Dermis blood vessel endothelial cell (primary cell): Measurements from ENCODE around the gene HEG1. TPM values are rescaled to one million over a fixed set of nuclear protein-coding genes. Genes with fewer than 3 reads are reported as not detected.

Source experiments
- DNase-seq: peaks from one replicate; pipeline ENCODE4 v3.0.0; 2010
- total RNA-seq: library from RNA; depleted of rRNA; stranded (reverse); fragments of >200 nt; gene quantifications from 2 replicates; pipeline ENCODE4 v1.2.3, GENCODE V29; 2014

The HEG1 gene
- total RNA-seq, 1 donor from 2014 or later, result 55.6 TPM

DNA sequence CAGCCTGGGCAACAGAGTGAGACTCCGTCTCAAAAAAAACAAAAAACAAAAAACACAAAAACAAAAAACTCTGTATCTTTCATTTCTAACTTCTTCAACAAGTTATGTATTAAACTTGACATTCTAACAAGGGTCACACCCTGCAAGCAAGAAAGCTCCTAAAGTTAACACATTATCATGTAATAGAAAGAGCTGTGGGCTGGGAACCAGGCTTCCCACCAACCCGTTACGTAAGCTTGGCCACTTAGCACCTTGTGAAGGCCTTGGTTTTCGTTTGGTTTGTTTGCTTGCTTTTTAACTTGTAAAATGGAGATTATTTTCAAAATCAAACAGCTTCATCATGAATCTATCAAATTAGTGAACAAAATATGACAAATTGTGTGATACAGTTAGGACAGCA is 47.0 kb downstream of the HEG1 start:
- no peak for DNase-seq

DNA sequence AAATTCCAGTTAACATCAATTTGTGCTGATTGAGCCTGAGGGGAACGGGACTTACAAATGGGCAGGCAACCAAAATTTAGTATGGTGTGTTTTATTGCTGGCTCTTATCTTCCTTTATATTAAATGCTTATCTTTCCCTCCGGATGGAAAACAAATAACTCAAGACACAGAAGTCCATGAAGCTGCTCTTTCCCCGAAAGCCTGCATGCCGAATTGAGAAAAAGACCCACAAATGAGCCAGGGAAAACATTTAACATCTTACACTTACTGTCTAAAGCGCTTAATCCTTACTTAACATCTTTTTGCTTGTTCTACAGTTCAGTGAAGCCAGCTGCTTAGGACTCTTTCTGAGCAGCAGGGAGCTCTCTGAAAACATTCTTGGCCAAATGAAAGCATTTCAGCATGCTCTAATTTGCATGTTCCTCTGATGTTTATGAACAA is 49.5 kb downstream of the HEG1 start:
- no peak for DNase-seq

DNA sequence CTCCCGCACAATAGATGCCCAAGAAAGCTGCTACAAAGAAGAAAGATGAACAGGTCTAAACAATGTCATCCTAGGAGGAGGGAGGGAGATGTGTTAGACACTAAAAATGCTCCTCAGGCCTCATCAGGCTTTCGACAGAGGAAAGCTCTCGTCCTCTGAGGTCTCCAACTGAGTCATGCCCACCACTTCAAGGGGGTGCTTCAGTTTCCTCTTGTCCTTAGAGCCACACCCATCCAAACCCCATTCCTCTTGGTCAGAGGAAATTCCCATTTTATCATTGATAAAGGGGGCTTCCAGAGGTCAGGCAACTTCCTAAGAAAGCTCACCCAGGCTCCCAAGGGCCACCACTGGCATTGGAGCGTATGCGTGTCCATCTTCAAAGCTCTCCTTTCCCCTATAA is 50.1 kb downstream of the HEG1 start:
- DNase-seq, result no peak

DNA sequence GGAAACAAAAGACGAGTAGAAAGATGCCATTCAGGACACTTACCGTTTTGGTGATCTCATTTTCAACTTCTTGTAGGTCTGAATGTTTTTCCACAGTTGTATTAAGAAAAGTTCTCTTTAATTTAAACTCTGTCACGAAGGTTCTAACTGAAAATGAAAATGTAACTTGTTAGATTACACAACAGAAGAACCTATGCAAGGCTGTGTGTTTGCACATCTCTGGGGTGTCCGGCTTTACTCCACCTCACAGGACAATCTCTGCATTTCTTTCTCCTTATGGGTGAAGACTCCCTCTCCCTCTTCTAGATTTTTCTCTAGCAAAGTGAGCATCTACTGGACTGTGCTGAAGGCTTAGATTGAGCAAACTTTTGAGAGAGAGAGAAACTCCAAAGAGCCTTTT is 50.6 kb downstream of the HEG1 start:
- DNase-seq, result no peak

DNA sequence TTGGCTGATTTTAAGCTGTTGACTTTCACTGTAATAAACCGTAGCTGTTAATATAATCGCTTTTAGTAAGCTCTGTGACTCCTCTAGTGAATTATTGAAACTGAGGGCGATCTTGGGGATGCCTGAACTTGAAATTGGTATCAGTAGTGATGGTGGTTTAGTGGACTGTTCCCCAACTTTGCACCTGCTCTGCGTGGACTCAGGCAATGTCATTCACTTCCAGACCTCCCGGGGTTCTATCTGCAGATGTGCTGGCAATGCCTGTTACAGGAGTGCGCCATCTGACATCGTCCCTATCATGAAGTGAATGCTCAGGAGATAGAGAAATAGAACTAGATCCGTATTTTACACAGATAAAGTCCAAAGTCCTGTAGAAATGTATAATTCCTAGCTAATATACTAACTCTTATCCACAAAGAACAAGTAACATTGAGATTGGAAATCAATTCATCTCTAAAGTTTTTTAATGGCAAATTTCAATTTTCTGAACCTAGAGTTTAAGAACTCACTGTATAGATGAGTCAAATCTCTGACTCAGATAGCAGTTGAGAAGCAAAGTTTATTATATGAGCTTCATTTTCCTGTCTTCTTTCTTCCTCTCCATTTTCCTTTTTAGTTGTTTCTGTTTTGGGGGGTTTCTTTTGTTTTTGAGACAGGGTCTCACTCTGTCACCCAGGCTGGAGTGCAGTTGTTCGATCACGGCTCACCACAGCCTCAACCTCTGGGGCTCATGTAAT is 51.8 kb downstream of the HEG1 start:
- DNase-seq, result no peak

DNA sequence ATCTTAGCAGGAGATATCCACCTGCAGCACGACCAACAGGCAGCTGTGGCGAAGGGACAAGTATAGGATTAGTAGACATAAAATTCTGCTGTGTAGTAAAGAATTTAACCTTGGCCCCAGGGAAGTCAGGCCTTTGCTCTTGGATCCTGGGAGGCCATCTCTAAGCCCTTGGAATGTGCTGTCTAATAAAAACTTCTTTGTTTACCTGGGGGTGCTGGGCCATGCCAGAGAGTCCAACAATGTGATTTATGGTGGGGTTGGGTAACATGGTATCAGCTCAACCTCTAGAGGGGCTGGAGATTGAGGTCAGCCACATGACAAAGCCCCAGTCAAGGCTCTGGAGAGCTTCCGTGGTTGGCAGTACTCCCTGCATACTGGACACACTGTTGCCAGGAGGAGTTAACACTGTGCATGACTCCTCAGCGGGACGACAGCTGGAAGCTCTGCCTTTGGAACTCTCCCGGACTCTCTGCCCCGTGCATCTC is 52.4 kb downstream of the HEG1 start:
- DNase-seq, result no peak

DNA sequence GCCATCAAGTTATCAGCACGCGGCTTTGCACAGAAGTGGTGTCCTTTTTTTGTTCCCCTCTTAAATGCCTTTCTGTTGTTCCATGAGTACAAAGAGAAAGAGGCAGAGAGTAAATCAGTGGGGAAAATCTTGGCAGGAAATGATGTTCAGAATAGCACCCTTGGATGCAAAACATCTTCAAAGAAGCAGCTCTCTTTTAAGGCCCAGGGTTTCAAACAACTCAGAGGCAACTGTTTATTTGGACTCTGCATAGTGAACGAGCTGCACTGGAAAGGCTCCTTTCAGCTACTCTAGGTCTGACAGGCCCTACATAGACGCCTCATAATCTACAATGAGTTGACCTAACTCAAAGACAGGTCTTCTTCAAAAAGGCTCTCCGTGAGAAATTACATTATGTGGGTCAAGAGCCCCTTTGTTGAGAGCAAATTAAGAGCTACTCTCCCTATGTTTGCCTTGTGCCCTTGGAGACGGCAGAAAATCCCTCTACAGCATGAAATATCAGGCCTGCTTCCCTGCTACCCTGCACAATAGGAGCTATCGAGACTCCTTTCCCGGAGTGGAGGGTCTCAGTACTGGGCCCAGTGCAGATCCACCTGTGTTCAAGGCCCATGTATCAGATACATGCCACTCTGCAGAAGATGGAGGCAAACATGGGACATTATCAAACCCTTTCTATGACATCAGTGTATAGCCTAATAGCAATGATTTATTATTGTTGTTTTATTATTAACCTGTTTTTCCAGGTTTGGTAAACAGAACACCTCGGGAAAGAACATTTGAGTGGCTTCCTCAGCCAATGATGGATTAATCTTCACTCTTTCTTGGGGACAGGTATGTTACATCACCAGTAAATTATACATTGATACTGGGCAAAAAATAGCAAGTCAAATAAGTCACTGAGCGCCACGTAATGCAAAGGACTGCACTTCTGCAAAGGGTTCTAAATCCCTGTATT is 53.1 kb downstream of the HEG1 start:
- DNase-seq, result no peak

DNA sequence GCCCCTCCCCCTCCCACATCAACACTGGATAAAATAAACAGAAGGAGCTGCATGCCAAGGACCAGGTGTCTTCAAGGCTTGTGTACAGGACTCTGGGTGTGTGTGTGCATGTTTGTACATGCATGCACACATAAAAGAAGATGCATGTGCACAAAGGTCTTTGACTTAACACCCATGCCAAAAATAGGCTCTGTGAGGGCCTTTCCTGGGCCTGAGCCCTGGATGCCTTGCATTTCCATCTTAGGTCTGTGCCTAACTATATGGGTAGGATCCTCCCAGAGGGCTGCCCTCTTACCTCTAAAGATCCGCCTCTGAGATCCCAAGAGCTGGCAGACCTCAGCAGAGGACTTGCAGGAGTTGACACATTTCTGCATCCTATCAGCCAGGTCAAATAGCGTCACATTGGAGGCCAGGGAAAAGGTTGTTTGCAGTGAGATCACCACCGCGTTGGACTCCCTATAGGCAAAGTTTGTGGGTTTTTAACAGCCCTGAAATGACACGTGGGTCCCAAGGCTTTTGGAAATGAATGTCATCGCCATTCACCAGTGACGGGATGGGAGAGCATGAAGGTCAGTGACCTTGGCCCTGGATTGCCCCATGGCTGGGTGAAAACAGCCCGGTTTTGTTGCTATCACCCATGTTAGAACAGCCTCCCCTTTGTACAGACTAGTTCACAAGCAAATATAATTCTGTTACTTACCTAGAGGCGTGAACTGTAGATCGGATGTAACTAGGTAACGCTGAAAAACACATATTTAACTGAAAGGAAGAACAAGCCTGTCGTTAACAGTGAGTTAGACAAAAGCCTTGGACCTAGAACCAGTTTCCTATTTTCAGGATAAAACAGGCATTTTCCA is 54.0 kb downstream of the HEG1 start:
- DNase-seq, result no peak

DNA sequence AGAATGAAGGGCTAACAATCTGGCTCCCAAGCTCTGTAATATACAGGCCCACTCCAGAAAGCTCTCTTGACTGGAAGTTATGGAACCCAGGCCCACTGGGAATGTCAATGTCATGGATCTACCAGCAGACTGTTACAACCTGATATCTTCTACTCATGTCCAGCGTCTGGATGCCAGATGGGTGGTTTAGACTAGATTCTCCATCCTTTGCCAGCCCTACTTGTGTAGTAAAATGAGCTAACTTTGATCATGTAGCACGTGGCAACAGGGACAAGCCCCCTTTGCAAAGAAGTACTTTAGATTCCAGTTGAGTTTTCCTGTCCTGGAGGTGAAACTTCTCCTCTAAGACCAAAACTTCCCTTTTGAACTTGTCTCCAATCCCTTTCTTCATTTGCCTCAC is 55.1 kb downstream of the HEG1 start:
- no peak for DNase-seq

DNA sequence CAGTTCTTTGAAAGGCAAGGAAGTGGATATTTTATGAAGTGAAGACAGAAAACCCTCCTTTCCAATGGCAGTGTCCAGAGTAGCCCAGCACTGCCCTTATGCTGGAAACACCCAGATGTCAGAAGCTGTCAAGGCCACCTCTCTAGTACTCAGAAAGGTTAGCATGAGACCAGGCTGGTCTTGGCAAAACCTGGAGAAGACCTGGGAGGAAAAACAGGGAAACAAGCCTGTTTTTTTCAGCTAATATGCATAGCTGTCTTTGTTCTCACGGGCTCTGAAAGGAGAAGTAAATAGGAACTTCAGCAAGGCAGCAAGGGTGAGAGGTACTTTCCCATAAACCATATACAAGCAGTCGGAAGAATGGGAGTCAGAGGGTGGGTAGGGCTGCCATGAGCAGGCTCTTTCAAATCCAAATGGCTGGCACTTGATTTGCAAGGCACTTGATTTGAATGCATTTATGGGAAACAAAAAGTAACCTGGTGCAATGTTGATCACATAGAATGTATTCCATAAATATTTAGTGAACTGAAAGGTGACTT is 55.8 kb downstream of the HEG1 start:
- peak; percentile 8 for DNase-seq

DNA sequence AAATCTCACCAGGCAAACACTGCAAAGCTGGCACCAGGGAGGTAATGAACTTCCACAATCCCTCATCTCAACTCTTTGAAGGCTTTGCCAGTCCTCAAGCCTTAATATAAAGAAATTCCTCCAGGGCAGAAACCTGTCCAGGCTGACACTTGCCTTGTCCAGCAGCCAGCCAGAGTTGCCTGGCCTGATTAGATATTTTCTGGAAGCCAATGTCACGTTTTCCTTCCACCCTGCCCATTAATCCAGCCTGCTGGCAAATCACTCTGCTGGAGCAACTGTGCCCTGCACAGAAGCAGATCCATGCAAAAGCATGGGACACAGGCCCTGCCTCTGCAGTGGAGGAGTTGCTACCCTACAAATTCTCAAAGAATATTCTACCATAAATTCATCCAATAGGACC is 56.5 kb downstream of the HEG1 start:
- no peak for DNase-seq

DNA sequence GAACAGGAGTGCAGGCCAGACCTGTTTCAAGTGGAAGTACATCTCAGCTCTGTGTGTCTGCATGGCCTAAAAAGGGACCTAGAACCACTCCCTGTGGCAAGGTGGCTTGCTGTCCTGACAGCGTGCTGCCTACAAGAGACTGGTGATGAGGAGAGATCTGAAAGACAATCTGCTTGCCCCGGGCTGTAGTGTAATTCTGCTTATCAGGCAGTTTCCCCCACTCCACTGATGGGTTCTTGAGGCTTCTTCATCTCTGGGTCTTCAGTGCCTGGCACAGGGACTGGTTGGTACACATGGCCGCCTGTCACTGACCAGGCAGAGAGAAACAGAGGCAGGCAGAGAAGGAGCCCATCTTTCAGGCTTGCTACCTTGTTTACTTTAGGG is 57.6 kb downstream of the HEG1 start:
- DNase-seq, result no peak

DNA sequence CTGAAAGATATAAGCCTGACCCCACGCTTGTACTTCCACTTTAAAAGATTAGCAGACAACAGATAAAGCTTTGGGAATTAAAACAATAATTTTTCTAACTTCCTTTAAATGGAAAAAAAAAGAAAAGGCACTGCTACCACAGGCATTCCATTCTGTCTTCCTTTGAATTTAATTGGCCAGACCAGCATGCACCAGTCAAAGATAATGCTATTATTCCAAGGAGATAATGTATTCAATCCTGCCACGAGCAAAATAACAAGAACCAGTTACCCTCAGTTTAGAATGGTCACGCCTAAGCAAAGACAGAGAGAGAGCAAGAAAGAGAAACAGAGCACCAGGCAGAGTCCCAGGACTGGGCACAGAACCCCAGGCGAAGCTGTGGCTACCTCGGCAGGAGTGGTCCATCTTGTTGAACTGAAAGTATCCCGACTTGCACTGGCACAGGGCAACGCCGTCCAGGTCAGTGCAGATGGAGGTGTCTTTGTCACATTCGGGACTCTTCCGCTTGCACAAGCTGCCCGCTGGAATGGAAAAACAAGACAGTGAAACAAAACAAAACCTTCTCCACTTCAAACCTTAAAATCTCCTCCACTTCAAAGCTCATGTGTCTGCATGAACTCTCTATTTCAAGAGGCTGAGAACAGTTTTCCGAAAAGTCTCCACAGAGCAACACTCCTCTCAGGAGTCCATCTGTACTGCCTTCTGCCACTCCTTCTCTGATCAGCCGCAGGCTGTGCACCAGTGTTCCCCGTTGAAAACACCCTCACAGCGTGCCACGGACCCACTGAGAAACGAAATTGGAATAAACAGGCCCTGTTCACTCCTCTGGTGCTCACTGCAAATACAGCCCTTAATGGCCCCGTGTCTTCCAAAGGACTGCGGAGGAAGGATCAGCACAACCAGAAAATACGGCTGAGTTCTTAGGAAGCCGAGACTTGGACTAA is 58.2 kb downstream of the HEG1 start:
- DNase-seq, result no peak

DNA sequence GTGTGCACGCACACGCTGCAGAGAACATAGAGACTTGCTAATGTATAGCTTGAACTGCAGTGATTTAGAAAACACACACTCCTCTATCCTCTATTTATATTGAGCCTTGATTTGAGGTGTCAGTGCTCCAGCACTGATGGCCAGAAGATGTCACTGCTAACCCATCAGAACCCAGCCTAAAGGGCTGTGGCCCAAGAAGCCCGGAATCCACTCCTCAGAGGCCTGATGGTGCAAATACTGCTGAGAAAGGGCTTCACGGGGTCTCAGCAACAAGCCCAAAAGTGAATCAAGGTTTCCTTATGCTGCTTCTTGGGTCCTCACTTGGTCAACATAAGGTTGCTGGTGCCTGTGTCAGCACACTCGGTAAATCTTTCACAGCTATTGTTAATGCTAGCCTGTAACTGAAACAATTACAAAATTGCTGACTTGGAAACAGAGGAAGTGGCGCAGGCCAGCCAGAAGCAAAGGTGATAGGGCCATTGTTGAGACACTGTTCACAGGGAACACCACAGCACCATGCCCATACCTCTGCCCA is 60.3 kb downstream of the HEG1 start:
- peak; percentile 77 for DNase-seq

DNA sequence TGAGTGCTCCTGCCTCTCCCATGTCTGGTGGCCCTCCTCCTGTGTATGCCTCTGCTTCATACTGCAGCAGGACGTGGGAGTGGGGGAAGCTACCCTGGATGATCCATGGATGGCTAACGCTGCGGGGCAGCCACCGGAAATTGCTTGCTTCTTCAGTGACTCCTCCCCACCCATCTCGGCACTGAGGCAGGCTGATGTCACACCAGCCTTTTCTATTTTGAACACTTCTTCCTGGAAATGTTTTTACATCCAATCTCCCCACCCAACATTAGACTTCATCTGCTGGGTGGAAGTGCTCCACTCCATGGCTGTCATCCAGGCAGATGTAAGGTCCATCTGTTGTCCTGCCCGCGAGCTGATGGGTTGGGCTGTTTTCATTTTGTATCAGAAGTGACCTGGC is 62.3 kb downstream of the HEG1 start:
- peak; percentile 23 for DNase-seq

DNA sequence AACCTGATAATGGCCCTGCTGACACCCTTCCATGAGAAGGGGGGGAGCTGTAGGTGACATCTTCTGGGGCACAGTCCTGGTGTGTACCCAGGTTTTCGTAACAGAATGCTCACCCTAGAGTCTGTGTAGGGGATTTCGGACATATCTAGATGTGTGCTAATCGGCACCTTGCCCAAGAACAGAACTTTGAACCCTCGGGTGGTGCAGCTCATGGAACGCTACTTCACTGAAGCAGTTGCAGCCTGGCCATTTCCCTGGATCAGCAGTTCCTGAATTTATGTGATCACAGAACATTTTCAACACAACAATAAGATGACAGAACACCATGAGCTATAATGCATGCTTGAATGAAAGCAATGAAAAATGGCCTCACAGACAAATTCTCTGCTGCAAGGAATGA is 63.8 kb downstream of the HEG1 start:
- DNase-seq, result no peak

DNA sequence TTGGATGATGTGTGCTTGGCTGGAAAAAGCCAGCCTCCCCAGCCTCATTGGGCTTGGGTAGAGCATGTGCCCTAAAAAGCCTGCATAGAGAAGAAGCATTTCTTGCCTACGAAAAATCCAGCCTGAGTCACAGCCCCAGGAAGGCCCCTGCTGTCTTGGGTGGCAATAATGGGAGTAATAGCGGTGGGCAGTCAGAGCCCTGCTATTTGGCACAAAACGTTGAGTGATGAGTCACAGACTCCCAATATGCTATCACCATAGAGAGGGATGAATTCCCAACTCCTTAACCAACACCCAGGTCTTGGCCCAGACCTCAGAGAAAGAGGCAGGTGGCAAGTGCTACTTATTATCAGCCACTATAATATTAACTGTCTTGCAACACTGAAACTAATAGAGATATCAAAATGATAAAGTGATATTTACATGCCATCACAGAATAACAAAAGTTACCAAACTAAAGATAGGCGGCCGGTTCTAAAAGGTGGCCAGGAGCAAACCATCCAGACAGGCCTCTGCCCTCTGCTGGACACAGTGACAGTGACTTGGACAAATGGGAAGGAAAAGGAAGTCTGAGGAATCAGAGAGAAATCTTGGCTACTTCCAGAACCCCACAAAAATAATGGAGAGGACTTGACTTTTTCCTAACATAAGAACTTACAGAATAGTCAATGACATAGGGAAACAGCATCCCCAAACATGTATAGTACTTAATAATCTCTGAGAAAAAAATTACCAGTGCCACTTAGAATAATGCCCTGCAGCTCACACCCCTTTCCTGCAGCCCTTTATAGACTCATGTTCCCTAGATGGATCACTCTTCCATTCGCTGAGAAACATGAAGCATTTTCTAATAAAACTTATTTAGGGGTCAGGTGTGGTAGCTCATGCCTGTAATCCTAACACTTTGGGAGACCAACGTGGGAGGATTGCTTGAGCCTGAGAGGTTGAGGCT is 69.3 kb downstream of the HEG1 start:
- peak; percentile 54 for DNase-seq

DNA sequence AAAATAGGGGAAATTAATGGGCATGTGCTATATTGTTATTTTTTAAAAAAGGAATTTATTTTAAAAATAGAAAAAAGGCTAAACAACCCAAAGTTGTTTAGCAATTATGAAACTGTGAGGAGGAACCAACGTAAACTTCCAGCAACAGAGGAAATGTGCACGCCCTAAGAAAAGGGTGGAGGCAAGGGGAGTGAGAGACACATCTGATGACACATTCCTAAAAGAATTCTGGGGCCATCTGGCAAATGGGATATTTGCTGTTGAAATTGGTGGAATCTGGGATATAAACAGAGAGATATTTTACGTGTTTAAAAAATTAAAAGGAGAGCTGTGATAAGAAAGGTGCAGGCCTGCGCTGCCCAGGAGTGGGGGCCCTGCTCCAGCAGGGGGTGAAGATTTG is 70.4 kb downstream of the HEG1 start:
- DNase-seq, result peak; percentile 25

DNA sequence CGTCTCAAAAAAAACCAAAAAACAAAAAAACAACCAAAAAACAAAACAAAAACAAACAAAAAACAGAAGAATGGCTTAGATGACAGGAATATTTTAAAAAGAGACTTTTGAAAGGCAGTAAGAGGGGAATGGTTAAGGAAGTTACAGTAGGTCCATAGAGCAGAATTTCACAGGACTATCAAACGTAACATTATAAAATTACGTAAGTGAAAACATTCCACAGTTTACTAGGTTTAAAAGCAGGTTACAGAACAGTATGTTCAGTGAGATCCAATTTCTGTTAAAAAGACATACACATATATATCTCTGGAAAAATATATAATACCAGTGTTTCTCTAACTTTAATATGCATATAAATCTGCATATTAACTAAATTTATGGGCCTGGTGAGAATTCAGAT is 71.0 kb downstream of the HEG1 start:
- no peak for DNase-seq

DNA sequence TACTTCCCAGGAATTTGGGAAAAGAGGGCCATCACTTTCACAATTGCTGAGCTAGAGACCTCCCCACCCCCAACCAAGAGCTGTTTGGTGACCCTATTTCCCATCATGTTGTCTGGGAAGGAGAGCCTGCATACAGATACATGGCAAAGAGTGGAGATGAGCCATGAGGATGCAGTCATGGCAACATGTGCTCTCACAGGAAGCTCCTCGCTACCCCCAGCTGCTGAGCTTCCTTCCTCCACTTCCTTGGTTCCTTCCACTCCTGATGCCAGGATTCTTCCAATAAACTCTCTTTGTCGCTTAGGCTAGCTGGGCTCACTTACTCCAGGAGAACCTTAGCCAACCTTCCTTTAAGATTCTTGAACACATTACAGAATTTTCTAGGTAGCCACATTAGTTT is 72.9 kb downstream of the HEG1 start:
- DNase-seq, result peak; percentile 44
